ENCODE data around the gene GRIN1. TPM values are rescaled to one million over a fixed set of nuclear protein-coding genes. Genes with fewer than 3 reads are reported as not detected.
A peak's percentile ranks its signal among the peaks of the same experiment; 100 is the strongest.

Gene GRIN1
- total and polyA plus RNA-seq, 2 experiments from 2014 or later, result not detected

DNA sequence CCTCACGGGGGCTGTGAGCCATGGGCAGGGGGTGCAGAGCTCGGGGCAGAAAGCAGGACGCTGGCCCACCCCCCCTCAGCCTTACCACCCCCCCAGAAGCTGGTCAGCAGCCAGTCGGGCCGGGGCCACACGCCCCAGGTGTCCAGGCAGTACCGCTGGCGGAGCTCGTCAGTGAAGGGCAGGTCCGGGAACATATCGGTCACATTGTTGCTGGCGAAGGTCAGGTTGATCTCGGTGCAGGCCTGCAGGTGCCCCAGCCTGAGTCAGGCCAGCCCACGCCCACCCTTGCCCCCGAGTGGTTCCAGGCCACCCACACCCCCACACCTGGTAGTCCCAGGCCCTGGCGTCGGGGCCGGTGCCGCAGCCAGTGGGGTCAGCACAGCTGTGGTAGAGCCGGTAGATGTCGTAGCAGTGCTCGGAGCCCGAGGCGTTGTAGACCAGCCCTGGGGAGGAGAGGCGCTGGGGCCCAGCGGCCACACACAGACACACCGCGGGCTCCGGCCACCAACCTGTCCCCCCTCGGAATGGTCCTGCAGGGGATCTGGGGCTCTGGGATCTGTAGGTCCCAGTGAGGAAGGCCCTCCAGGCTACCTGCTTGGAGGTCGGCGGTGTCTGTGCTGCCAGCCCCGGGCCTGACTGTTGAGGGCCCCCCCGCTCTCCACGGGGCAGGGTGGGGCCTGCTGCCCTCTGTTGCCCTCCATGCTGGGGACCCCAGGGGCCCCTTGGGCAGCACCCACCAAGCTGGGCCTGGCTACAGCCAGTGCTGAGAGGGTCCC lies 27.0 kb upstream of the GRIN1 start:
- Histone ChIP-seq H3K36me3 (replicated peaks; ENCODE audit: insufficient read depth, low read depth) (no peaks in the 10 kb centered on the region), H3K27me3 (no peaks in the 10 kb centered on the region), H3K4me1 (ENCODE audit: insufficient read depth) (peaks cover 27% of the 10 kb centered on the region), H3K9me3 (ENCODE audit: low read depth) (no peaks in the 10 kb centered on the region), H2AFZ (no peak overlapping the region), H3K79me2 (peaks cover 3% of the 10 kb centered on the region), H4K20me1 (ENCODE audit: insufficient read depth, poor library complexity, severe bottlenecking) (no peaks in the 10 kb centered on the region), H3K27ac (no peak overlapping the region), H3K9me2 (replicated peaks; ENCODE audit: insufficient read depth) (no peaks in the 10 kb centered on the region), H3K4me3 (no peak overlapping the region), H3K4me2 (no peak overlapping the region)
- 93% methylated on average over 27 of the region's 35 CpGs for WGBS (ENCODE audit: low lambda C conversion rate, missing lambda C conversion rate)
- DNase-seq (ENCODE audit: low spot score), result no peak
- TF ChIP-seq EZH2 (IDR thresholded peaks at IDR 0.05; ENCODE audit: borderline replicate concordance), result no peak
- TF ChIP-seq, protein P1, sequence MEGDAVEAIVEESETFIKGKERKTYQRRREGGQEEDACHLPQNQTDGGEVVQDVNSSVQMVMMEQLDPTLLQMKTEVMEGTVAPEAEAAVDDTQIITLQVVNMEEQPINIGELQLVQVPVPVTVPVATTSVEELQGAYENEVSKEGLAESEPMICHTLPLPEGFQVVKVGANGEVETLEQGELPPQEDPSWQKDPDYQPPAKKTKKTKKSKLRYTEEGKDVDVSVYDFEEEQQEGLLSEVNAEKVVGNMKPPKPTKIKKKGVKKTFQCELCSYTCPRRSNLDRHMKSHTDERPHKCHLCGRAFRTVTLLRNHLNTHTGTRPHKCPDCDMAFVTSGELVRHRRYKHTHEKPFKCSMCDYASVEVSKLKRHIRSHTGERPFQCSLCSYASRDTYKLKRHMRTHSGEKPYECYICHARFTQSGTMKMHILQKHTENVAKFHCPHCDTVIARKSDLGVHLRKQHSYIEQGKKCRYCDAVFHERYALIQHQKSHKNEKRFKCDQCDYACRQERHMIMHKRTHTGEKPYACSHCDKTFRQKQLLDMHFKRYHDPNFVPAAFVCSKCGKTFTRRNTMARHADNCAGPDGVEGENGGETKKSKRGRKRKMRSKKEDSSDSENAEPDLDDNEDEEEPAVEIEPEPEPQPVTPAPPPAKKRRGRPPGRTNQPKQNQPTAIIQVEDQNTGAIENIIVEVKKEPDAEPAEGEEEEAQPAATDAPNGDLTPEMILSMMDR (IDR thresholded peaks at IDR 0.05; ENCODE audit: poor library complexity), result no peak
- no peak for TF ChIP-seq EZH2phosphoT487 (IDR thresholded peaks at IDR 0.05; ENCODE audit: low read depth, severe bottlenecking, unreplicated experiment)

DNA sequence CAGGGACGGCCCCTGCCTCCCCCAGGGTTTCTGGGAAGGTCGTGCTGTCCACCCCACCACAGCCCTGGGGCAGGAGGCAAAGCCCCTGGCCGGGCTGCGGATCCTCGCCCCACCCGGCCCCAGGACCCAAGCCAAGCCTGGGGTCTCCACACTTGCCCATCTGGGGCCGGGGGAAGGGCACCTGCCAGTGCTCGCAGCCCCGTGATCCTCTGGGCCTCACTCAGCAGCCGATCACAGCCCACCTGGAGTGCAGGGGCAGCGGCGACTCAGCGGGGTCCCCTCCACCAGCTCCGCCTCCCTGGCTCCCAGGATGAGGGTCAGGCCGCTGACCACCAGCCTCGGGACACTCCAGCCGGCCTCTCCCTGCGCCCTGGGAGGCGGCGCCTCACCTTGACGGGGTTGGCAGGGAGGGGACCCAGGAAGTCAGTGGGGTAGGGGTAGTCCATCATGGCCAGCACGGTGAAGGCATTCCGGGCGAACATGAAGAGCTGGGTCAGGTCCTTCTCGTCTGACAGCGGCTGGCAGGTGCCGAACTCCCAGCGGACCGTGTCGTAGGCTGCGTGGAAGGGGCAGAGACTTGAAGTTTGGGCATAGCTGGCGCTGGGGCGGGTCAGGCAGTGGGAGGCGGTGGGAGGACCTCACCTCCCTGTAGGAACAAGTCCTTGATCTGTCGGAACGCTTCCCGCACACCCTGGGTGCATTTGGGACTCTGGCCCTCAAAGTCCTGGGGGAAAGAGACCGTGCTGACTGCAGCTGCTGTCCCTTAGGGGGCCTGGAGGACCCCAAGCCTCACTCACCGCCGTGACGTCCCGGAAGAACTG lies 26.2 kb upstream of the GRIN1 start:
- Histone ChIP-seq H3K4me1 (ENCODE audit: insufficient read depth) (peaks cover 35% of the 10 kb centered on the region), H3K9me3 (ENCODE audit: low read depth) (no peaks in the 10 kb centered on the region), H3K9me2 (replicated peaks; ENCODE audit: insufficient read depth) (no peaks in the 10 kb centered on the region), H3K36me3 (replicated peaks; ENCODE audit: insufficient read depth, low read depth) (no peaks in the 10 kb centered on the region), H3K4me3 (no peak overlapping the region), H3K27me3 (no peaks in the 10 kb centered on the region), H3K4me2 (no peak overlapping the region), H3K27ac (no peak overlapping the region), H2AFZ (no peak overlapping the region), H4K20me1 (ENCODE audit: insufficient read depth, poor library complexity, severe bottlenecking) (no peaks in the 10 kb centered on the region), H3K79me2 (peaks cover 3% of the 10 kb centered on the region)
- TF ChIP-seq, protein P1 (IDR thresholded peaks at IDR 0.05; ENCODE audit: poor library complexity), result no peak
- TF ChIP-seq EZH2phosphoT487 (IDR thresholded peaks at IDR 0.05; ENCODE audit: low read depth, severe bottlenecking, unreplicated experiment) (no peak), EZH2 (IDR thresholded peaks at IDR 0.05; ENCODE audit: borderline replicate concordance) (no peak)
- no peak for DNase-seq (ENCODE audit: low spot score)
- 96% methylated on average over 40 of the region's 42 CpGs for WGBS (ENCODE audit: low lambda C conversion rate, missing lambda C conversion rate)

DNA sequence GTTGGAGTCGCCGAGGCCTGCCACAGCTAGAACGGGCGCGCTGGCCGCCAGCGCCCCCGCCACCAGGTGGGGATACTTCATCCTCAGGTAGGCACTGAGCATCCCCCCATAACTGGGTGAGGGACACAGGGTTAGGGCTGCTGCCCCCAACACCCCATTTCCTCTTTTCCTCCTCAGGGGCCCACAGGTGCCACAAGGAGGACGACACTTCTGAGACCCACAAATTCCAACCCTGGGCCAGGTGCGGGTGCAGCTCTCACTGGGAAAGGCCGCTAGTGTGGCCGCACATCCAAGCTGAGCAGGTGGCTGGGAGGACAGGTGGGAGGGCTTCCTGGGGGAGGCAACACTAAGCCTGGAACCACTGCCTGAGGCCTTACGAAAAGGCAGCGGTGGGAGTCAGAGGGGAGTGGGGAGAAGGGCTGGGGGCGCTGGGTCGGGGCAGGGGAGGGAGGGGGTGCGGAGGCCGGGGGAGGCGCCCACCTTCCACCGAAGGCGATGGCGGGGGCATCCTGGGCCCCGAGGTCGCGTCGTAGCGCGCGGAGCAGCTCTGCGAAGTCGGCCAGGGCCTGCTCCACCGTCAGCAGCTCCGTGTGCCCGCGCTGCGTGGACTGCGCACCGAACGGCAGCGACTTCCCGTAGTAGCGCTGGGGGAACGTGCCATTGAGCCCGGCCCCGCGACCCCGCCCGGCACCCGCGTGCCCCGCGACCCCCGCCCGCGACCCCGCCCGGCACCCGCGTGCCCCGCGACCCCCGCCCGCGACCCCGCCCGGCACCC lies 25.4 kb upstream of the GRIN1 start:
- Histone ChIP-seq H3K9me3 (ENCODE audit: low read depth) (no peaks in the 10 kb centered on the region), H3K9me2 (replicated peaks; ENCODE audit: insufficient read depth) (no peaks in the 10 kb centered on the region), H3K4me2 (peak overlapping the region; percentile 70), H3K36me3 (replicated peaks; ENCODE audit: insufficient read depth, low read depth) (no peaks in the 10 kb centered on the region), H3K4me3 (no peak overlapping the region), H3K79me2 (peaks cover 3% of the 10 kb centered on the region), H3K27ac (no peak overlapping the region), H3K4me1 (ENCODE audit: insufficient read depth) (peaks cover 37% of the 10 kb centered on the region), H3K27me3 (no peaks in the 10 kb centered on the region), H4K20me1 (ENCODE audit: insufficient read depth, poor library complexity, severe bottlenecking) (no peaks in the 10 kb centered on the region), H2AFZ (no peak overlapping the region)
- no peak for DNase-seq (ENCODE audit: low spot score)
- WGBS (ENCODE audit: low lambda C conversion rate, missing lambda C conversion rate), result 91% methylated on average over 12 of the region's 66 CpGs
- TF ChIP-seq EZH2phosphoT487 (IDR thresholded peaks at IDR 0.05; ENCODE audit: low read depth, severe bottlenecking, unreplicated experiment), result no peak
- TF ChIP-seq, protein P1 (IDR thresholded peaks at IDR 0.05; ENCODE audit: poor library complexity), result no peak
- no peak for TF ChIP-seq EZH2 (IDR thresholded peaks at IDR 0.05; ENCODE audit: borderline replicate concordance)

Measured in hepatocyte (in vitro differentiated cells).